ENCODE results near the gene PLA2G4F. TPM values are rescaled to one million over a fixed set of nuclear protein-coding genes. Genes with fewer than 3 reads are reported as not detected.

Gene PLA2G4F
- total RNA-seq, 1 donor, result not detected

- peaks cover 42% of the 10 kb centered on the region for H3K27me3 ChIP-seq (ENCODE audit: insufficient read depth, low read length)
- no peak for DNase-seq (ENCODE audit: insufficient read length, low spot score, missing footprints)
Observed at GRCh38 chr15:42111924-42112323, 44.5 kb downstream of the PLA2G4F start.

GRCh38 chr15:42110367-42110766 is 46.1 kb downstream of the PLA2G4F start:
- H3K4me2 ChIP-seq (ENCODE audit: insufficient read depth, low read length), result no peak overlapping the region
- H3K27ac ChIP-seq (ENCODE audit: low read depth, low read length), result no peak overlapping the region
- no peaks in the 10 kb centered on the region for H3K36me3 ChIP-seq (ENCODE audit: insufficient read depth, low read length)
- H3K9me3 ChIP-seq (ENCODE audit: low read depth, low read length), result no peaks in the 10 kb centered on the region
- H3K79me2 ChIP-seq (ENCODE audit: insufficient read depth, low read length), result no peaks in the 10 kb centered on the region
- H2AFZ ChIP-seq (ENCODE audit: low read length), result no peak overlapping the region
- no peak for TF ChIP-seq CTCF (IDR thresholded peaks at IDR 0.05; ENCODE audit: extremely low read depth, low read depth, low read length)
- H4K20me1 ChIP-seq (ENCODE audit: insufficient read depth, low read length), result no peaks in the 10 kb centered on the region
- no peak for DNase-seq (ENCODE audit: insufficient read length, low spot score, missing footprints)
- peaks cover 42% of the 10 kb centered on the region for H3K27me3 ChIP-seq (ENCODE audit: insufficient read depth, low read length)
- no peaks in the 10 kb centered on the region for H3K4me1 ChIP-seq (ENCODE audit: insufficient read depth, low read length)
- no peak overlapping the region for H3K4me3 ChIP-seq (ENCODE audit: insufficient read depth, low read length)

More at GRCh38 chr15:42111924-42112323, 44.5 kb downstream of the PLA2G4F start:
- Histone ChIP-seq H3K9me3 (ENCODE audit: low read depth, low read length) (peaks cover 4% of the 10 kb centered on the region), H3K4me1 (ENCODE audit: insufficient read depth, low read length) (no peaks in the 10 kb centered on the region), H3K4me3 (ENCODE audit: insufficient read depth, low read length) (no peak overlapping the region), H4K20me1 (ENCODE audit: insufficient read depth, low read length) (no peaks in the 10 kb centered on the region), H3K4me2 (ENCODE audit: insufficient read depth, low read length) (no peak overlapping the region), H2AFZ (ENCODE audit: low read length) (no peak overlapping the region), H3K27ac (ENCODE audit: low read depth, low read length) (no peak overlapping the region), H3K79me2 (ENCODE audit: insufficient read depth, low read length) (no peaks in the 10 kb centered on the region), H3K36me3 (ENCODE audit: insufficient read depth, low read length) (no peaks in the 10 kb centered on the region)
- no peak for TF ChIP-seq CTCF (IDR thresholded peaks at IDR 0.05; ENCODE audit: extremely low read depth, low read depth, low read length)

- DNase-seq (ENCODE audit: insufficient read length, low spot score, missing footprints), result no peak
- H3K27ac ChIP-seq (ENCODE audit: low read depth, low read length), result no peak overlapping the region
- H3K4me1 ChIP-seq (ENCODE audit: insufficient read depth, low read length), result no peaks in the 10 kb centered on the region
Observed at GRCh38 chr15:42108806-42109205, 47.6 kb downstream of the PLA2G4F start.

GRCh38 chr15:42108189-42108588 is 48.2 kb downstream of the PLA2G4F start:
- no peak for TF ChIP-seq CTCF (IDR thresholded peaks at IDR 0.05; ENCODE audit: extremely low read depth, low read depth, low read length)
- no peak overlapping the region for H3K4me2 ChIP-seq (ENCODE audit: insufficient read depth, low read length)
- DNase-seq (ENCODE audit: insufficient read length, low spot score, missing footprints), result no peak

More at GRCh38 chr15:42108806-42109205, 47.6 kb downstream of the PLA2G4F start:
- Histone ChIP-seq H3K9me3 (ENCODE audit: low read depth, low read length) (no peaks in the 10 kb centered on the region), H3K4me3 (ENCODE audit: insufficient read depth, low read length) (no peak overlapping the region), H3K36me3 (ENCODE audit: insufficient read depth, low read length) (no peaks in the 10 kb centered on the region), H4K20me1 (ENCODE audit: insufficient read depth, low read length) (no peaks in the 10 kb centered on the region), H3K4me2 (ENCODE audit: insufficient read depth, low read length) (no peak overlapping the region), H3K27me3 (ENCODE audit: insufficient read depth, low read length) (peaks cover 40% of the 10 kb centered on the region), H3K79me2 (ENCODE audit: insufficient read depth, low read length) (no peaks in the 10 kb centered on the region), H2AFZ (ENCODE audit: low read length) (no peak overlapping the region)
- no peak for TF ChIP-seq CTCF (IDR thresholded peaks at IDR 0.05; ENCODE audit: extremely low read depth, low read depth, low read length)

More at GRCh38 chr15:42108189-42108588, 48.2 kb downstream of the PLA2G4F start:
- H2AFZ ChIP-seq (ENCODE audit: low read length), result no peak overlapping the region
- no peak overlapping the region for H3K27ac ChIP-seq (ENCODE audit: low read depth, low read length)
- H4K20me1 ChIP-seq (ENCODE audit: insufficient read depth, low read length), result no peaks in the 10 kb centered on the region
- no peaks in the 10 kb centered on the region for H3K79me2 ChIP-seq (ENCODE audit: insufficient read depth, low read length)
- H3K27me3 ChIP-seq (ENCODE audit: insufficient read depth, low read length), result peaks cover 40% of the 10 kb centered on the region
- no peaks in the 10 kb centered on the region for H3K4me1 ChIP-seq (ENCODE audit: insufficient read depth, low read length)
- no peaks in the 10 kb centered on the region for H3K9me3 ChIP-seq (ENCODE audit: low read depth, low read length)
- no peak overlapping the region for H3K4me3 ChIP-seq (ENCODE audit: insufficient read depth, low read length)
- no peaks in the 10 kb centered on the region for H3K36me3 ChIP-seq (ENCODE audit: insufficient read depth, low read length)
